ENCODE data around the gene MAP2K2.

DNA sequence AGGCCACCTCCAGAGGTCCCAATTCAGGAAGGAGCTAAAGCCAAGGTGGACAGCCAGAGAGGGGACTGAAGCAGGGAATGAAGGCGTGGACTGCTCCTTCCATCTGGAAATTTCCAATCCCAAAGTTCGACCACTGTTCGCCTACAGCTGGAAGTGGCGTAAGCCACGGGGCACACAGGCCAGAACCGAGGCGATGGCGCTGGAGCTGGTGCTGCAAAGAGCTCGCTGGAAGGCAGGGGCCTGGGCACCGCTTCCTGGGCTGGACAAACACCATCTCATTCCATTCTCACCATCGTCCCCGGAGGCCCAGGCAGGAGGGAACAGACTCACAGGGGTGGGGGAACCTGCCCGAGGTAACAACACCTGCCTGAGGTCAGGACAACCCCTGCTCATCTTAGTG, 4.2 kb downstream of the MAP2K2 start:
- TF ChIP-seq, protein P1, sequence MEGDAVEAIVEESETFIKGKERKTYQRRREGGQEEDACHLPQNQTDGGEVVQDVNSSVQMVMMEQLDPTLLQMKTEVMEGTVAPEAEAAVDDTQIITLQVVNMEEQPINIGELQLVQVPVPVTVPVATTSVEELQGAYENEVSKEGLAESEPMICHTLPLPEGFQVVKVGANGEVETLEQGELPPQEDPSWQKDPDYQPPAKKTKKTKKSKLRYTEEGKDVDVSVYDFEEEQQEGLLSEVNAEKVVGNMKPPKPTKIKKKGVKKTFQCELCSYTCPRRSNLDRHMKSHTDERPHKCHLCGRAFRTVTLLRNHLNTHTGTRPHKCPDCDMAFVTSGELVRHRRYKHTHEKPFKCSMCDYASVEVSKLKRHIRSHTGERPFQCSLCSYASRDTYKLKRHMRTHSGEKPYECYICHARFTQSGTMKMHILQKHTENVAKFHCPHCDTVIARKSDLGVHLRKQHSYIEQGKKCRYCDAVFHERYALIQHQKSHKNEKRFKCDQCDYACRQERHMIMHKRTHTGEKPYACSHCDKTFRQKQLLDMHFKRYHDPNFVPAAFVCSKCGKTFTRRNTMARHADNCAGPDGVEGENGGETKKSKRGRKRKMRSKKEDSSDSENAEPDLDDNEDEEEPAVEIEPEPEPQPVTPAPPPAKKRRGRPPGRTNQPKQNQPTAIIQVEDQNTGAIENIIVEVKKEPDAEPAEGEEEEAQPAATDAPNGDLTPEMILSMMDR (IDR thresholded peaks at IDR 0.05) = no peak
- TF ChIP-seq EZH2 (IDR thresholded peaks at IDR 0.05; ENCODE audit: borderline replicate concordance, insufficient read depth, low read depth, low read length, poor library complexity, severe bottlenecking) = no peak

Measured in B cell (primary cell).